ENCODE measurements around the gene COL5A1.

GRCh38 chr9:134844821-134845220 is 203.2 kb downstream of the COL5A1 start:
- TF ChIP-seq EZH2phosphoT487 (IDR thresholded peaks at IDR 0.05; ENCODE audit: insufficient read depth, low read depth), result no peak
- no peak for TF ChIP-seq EZH2 (IDR thresholded peaks at IDR 0.05; ENCODE audit: insufficient read depth, poor library complexity, severe bottlenecking)
